Skeletal muscle cell (primary cell): ENCODE measurements around the gene DNMT3A.
A peak's percentile ranks its signal among the peaks of the same experiment; 100 is the strongest.

Experiments
- DNase-seq: peaks from one replicate; pipeline ENCODE4 v3.0.0-alpha.2; 2010; ENCODE audit warnings: low read depth
- H3K4me3 ChIP-seq: 2 replicates; pipeline ENCODE4 v1.5.1; 2011; ENCODE audit warnings: low read depth, mild to moderate bottlenecking, control low read depth, low read length, moderate library complexity

The DNMT3A gene

DNA sequence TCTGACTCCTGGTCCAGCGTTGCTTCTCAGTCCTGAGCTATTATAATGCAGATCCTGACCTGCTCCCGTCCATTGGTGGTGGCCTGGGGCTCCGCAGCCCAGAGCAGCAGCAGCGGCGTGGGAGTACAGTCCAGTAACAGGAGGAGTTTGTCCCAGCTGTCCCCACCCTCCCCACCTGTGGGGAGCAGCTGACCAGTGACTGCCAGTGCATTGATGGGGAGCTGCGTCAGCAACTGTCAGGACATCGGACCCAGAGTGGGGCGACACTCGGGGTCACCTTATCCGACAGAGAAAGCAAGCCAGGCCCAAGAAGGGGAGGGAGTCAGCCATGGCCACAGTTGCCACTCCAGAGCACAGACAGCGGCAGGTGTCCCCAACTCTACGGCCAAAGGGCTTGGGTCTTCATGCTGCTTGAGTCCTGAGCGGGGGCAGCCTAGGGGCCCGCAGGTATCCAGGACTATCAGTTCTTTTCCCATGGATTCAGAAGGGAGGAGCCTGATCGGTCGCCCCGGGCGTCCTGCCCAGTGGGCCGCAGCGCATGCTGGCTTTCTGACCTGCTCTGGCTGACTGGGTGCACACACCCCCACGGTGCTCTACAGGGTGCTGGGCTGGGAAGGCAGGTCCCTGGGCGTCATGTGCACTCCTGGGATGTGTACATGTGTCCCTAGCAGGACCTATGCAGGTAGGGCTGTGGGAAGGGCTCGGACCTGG, 29.7 kb downstream of the DNMT3A start:
- no peak overlapping the region for H3K4me3 ChIP-seq
- DNase-seq: no peak

DNA sequence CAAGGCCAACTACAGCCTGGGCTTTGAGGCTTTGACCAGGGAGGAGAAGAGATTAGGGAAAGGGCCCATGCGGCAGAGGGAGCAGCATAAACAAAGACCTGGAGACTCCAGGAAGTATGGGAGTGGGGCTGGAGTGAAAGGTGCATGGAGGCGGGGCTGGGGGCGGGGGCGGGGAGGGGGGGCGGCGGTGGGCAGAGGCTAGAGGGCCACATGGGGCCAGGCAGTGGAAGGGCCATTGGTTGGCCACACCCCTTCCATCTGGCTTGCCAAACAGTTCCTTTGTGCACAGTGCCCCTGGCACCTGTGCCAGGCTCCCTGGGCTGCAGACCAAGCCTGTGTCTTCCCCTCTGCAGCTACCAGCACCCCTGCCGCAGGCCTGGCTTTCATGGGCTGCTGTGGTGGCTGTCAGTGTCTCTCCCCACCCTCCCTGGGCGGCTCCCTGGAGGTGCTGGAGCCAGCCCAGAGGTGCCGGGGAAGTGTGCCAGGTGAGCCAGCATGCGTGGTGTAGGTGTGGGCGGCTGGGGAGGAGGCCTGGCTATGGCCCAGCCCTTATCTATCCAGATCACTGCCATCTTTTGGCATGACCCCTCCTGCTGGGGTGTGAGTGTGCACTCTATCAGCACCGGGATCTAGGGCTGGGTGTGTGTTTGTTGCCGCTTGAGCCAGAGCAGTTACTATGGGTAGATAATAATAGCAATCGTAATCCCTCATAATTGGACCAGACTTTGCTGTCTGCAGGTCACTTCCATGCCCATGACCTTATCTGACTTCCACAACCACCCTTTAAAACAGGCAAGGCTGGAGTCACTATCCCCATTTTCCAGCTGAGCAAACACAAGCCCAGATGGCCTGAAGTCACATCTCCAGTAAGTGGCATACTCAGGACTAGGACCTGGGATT, 30.5 kb downstream of the DNMT3A start:
- DNase-seq: no peak
- no peak overlapping the region for H3K4me3 ChIP-seq

DNA sequence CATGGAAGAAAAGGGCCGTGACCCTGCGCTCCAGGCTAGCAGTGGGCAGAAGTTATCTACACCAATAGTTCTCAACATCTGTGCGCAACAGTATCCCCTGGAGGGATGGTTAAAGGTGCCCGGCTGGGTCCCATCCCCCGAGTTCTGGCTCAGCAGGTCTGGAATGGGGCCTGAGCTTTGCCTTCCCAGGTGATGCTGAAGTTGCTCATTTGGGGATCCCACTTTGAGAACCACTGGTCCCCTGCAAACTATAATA, 31.1 kb downstream of the DNMT3A start:
- no peak overlapping the region for H3K4me3 ChIP-seq
- no peak for DNase-seq

DNA sequence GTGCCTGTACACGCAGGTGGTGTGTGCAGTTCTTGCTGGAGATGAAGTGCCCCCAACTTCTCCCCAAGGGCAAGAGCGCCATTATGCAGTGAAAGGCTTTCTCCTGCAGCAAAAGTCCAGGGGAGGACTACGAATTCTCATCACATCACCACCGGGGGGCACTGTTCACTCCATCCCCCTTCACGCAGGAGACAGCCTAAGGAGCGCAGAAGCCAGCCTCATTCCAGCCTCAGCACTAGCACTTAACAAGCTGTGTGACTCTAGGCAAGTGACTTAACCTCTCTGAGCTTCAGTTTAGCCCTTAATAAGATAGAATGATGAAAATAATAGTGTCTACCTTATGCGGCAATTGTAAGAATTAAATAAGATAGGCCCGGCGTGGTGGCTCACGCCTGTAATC, 32.3 kb downstream of the DNMT3A start:
- H3K4me3 ChIP-seq: no peak overlapping the region
- DNase-seq: no peak

DNA sequence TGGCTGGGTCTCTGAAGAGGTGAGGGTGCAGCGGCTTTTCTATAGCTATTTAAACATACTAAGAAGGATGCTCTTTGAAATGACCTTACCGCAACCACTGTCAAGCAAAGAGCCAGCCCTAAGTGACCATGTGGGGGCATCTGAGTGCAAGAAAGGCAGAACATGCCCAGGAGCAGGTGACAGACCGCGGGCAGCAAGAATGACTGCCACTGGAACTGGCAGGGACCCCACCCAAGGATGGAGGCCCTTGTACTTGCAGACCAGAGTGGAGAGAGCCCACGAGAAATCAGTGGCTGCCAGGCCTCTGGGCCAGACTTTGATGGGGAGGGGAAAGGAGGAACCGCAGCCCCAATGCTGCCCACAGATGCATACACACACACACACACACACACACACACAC, 33.1 kb downstream of the DNMT3A start:
- no peak for DNase-seq

DNA sequence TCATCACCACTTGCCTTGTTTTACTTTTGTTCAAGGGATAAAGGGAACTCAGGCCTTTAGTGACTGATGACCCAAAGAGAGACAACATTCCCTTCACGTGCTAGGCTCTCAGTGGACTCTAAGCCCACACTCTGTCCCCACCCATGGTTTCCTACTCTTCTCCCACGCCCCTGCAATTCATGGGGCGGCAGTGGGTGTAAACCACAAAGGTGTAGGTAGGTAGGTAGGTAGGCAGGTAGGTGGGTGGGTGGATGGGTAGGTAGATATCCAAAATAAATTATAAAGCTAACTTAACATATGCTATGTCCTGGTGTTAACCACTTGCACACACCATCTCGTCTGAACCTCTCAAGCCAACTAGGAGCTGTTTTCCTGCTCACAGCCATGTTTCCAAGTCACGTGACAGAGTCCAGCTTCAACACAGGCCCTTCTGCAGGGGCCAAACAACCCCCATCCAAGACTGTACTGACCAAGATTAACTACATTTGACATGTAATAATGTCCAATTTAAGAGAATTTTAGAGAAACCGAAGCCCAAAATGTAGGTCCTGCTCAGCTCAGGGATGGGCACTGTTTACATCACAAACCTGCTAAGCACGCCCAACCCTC, 33.7 kb downstream of the DNMT3A start:
- no peak overlapping the region for H3K4me3 ChIP-seq
- no peak for DNase-seq

More for the DNA sequence above, 33.1 kb downstream of the DNMT3A start:
- no peak overlapping the region for H3K4me3 ChIP-seq

DNA sequence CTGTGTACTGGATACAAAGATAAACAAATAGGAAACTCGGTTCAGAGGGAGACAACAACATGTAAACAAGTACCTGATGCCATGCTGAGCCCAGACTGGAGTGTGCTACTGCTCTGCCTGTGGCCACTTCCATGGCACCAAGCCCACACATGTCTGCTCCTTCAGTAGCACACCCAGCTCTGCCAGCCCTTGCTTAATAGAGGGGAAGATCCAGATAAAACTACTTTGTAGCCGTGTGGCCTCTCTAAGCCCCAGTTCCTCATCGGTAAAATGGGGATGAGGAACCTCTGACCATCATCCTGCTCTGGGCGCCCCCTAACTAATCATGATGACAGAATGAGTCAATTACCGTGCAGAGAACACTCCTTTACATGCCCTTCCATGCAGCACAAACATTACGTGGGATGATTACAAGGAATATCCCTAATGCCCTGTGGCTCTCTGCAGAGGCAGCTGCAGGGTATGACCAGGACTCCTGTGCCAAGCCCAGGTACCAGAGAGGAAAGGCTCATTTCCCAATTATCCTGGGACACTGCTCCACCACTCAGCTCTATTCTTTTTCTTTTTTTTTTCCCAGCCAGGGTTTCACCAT, 34.9 kb downstream of the DNMT3A start:
- no peak for DNase-seq
- no peak overlapping the region for H3K4me3 ChIP-seq

DNA sequence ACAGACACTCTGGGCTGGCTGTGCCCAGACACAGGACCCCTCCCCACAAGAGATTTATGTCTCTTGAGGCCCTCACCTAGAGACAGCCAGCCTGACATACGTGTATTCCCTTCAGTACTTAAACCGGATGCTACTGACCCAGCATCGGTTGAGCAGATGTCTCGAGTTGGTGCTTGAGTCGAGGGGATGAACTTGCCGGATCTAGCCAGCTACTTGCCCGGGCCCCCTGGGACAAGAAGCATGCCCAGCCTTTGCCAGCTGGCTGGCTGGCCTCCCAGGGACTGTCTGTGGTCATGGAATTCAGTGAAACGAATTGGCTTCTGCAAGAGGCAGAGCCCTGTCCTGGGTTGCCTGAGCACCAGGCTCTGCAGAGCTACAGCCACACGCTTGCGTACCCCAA, 36.0 kb downstream of the DNMT3A start:
- DNase-seq: no peak

DNA sequence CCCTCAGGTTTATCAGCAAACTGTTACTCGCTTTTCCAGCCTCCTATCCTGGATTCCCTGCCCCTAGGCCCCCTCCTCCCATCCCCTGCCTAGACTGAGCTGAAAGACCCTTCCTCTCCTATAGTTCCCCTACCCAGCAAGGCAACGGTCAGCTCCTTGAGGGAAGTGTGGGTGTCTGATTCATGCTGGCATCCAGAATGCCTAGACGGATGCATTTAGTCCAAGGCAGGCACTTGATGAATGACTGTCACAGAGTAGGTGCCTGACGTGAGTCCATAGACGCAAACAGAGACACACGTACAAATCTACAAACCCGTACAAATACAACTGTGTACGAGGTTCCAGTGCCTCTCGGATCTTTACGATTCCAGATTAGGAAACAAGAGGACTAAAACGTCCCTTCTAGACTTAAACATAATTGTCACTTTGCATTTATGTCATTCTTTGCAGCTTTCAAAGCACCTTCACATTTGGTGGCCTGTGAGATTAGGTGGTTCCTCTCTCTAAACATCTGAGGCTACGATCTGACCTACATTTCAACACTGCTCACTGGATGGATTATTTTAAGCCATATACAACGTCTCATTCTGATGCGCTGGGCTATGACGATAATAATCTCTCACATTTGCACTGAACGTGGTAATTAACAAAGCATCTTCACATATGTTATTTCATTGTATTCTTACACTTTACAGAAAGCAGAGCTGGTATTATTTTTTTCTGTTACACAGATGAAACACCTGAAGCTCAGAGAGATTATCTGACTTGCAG, 36.7 kb downstream of the DNMT3A start:
- DNase-seq: no peak
- no peak overlapping the region for H3K4me3 ChIP-seq

More for the DNA sequence above, 36.0 kb downstream of the DNMT3A start:
- no peak overlapping the region for H3K4me3 ChIP-seq

DNA sequence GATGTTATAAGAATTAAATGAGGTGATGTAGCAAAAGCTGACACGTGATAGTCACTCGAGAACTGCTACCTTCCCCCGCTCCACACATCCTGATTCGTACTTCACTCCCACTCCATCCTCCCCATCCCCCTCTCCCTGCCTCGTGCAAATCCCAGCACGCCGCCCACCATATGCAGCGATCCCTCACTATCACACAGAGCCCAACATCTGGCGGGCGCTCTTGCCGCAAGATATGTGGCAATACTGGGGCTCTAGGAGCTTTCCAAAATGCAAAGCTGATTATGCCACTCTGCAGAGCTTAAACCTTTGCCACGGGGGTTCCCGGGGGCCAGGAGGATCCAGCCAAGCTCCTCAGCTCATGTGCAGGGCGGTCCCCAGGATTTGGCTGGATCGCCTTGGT, 37.4 kb downstream of the DNMT3A start:
- no peak overlapping the region for H3K4me3 ChIP-seq
- no peak for DNase-seq

DNA sequence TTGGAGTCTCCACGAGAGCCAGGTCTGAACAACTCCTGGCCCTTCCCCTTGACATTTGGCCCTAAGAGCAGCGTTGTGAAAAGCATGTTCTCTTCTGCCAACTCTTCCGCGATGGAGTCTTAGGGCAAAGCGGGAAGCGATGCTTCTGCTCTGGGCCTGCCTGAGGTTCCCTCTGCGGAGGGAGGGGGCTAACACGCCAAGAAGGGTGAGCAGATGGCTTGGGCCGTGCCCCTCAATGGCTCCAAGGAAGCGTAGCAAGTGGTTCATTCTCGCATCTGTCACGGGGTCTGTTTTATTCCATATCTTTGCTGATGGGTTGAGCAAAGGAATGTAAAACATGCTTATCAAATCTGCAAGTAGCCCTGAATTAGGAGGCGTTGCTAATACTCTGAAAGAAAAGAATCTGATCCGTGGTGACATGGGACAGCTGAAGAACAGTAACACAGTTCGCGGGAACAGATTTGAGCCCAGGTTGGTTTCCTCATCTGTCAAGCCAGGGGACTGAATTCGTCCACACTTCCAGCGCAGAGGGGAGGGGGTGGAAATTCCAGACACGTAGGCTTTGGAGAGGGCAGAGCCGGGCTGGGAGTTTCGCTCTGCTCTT, 38.0 kb downstream of the DNMT3A start:
- no peak overlapping the region for H3K4me3 ChIP-seq
- no peak for DNase-seq

DNA sequence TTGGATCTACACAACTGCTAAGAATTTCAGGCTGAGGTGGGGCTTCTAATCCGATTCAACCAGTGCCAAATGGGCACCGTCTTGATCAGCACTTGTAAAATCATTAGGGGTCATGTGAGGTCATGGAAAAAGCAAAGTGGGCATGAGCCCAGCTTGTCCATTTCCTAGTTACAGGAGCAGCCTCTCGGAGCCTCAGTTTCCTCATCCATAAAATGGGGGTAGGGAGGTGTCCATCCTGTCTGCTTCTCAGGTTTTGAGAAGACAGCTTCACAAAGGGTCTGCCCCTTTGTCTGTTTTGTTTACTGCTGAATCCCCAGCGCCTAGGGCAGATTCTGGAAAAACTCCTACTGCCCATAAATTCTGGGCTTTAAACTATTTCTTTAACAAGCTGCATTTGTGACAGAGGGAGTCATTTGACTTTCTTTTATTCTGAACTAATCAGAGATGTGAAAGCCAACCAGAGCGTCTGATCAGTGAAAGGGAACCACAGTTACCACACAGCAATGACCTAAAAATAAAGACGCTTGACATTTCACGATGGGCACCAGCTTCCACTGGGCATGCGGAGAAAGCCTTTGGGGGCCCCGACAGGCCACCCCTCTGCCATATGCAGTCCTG, 38.9 kb downstream of the DNMT3A start:
- H3K4me3 ChIP-seq: no peak overlapping the region
- no peak for DNase-seq

DNA sequence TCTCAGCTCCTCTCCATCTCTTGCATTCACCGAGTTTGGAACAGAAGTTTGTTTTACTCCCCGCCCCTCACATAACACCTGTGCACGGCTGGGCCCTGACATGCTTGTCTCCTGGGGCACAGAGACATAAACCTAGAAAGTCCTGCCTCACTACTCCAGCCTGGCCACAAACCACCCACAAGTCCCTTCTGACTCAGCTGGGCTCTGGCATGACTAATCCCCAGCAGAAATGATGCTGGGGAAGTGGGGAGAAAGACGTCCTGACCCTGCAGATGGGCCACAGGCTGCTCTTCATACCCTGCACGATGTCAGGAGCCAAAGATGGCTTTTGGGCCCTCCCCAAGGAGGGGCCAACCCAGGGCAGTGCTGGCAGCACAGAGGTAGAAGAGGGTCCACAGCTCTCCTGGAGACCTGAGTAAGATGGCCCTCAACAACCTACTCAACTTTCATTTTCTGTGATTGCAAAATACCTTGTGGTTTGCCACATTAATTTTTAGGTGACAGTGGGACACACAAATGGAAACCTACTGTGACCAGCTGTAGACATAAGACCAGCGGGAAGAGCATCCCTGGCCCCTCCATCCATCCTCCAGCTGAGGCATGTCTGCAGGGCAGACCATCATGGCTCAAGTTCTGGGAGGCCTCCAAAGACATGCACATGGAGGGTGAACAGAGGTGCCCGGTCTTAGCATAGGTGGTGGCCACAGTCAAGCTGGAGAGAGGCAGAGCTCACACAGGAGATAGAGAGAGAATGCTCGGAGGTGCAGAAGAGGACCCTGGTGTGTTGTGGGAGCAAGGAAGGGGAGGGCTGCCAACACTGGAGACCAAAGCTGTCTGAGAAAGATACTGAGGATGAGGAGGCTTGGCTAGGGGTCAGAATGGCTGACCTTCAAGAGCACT, 40.0 kb downstream of the DNMT3A start:
- peak; percentile 62 for DNase-seq
- no peak overlapping the region for H3K4me3 ChIP-seq

DNA sequence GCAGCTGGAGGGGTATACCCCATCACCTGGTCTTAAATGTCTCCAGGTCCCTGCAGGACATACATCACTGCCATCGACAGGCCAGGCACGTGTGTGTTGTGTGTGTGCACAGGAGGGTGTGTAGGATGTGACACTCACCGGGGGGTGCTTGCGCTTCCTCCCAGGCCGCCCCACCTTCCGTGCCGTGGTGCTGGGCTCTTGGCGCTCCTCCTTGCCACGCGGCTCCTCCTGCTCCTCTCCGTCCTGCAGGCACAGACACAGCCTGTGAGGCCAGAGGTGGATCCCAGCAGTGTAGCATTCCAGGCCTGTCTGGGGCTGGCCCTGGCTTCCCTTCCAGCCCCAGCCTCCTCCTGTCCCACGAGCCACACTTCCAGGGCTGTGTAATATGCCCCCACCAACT, 41.7 kb downstream of the DNMT3A start:
- H3K4me3 ChIP-seq: no peak overlapping the region
- DNase-seq: no peak

DNA sequence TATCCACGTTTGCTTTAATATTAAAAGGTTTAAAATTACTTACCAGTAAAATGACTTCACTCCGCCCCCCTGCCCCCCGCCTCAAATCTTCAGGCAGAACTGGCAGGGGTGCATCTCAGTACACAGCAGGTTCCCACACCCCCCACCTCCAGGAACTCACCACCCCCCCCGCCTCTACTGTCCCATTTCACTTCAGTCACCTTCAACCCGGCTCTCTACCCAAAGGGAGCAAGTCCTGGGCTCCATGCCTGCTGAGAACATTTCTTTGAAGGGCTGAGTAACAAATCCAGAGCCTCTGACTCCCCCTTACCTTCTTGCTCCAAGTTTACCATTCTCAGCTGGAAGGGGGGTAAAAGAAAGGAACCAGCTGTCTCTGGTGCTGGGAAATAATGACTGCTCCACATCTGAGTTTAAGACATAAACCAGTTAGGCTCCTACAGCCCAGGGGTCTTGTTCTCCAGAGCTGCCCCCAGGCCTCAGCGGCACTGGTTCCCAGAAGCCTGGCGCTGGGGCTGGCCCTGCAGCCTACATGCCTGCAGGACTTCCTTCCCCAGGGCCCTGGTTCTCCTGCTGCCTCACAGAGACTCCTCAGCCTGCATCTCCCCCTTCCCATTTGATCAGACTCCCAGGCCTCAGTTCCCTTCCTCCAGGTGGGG, 42.8 kb downstream of the DNMT3A start:
- H3K4me3 ChIP-seq: no peak overlapping the region
- DNase-seq: no peak

DNA sequence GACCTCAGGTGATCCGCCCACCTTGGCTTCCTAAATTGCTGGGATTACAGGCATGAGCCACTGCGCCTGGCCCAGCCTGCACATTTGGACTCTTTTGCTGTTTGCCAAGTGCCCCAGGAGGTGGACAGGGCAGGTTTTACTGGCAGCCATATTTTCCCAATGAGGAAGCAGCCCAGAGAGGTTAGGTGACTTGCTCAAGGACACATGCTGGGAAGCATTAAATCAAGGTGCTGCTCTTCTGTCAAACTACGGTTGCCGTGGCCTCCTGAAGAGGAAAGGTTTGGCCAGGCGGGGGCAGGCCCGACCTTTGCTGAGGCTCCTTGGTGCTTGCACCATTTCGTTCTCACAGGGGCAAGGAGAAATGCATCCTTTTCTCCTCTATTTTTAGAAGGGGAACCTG, 44.0 kb downstream of the DNMT3A start:
- DNase-seq: no peak
- H3K4me3 ChIP-seq: no peak overlapping the region

DNA sequence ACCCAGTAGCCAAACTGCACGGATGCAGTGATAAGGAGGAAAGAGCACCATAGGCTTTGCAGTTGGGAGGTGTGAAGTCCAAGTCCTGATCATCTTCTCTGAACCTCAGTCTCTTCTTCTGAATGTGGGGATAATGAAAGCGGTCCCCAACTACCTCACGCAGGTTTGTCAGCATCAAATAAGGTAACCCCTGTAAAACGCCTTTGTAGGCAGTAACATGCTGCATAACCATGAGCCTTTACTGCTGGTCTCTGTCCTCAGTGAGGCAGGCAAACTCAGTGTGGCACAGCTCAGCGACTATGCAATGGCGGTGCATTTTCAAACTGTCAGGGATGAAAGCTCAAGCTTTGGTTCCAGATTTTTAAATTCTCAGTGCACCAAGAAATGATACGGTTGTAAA, 46.1 kb downstream of the DNMT3A start:
- H3K4me3 ChIP-seq: no peak overlapping the region
- DNase-seq: no peak
